ENCODE measurements around the gene F10.

DNA sequence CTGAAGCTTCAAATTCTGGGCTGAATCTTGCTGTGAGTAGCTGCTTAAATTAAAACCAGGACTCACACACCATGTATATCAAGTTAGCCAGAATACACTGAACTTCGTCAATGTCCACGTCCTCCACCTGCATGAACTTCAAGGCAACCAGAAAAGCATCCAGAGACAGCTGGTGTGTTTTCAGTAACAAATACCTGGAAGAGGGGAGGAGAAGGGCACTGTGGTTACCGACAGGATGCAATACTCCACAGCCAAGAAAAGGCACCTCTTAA, 56.2 kb downstream of the F10 start:
- TF ChIP-seq, protein P1, sequence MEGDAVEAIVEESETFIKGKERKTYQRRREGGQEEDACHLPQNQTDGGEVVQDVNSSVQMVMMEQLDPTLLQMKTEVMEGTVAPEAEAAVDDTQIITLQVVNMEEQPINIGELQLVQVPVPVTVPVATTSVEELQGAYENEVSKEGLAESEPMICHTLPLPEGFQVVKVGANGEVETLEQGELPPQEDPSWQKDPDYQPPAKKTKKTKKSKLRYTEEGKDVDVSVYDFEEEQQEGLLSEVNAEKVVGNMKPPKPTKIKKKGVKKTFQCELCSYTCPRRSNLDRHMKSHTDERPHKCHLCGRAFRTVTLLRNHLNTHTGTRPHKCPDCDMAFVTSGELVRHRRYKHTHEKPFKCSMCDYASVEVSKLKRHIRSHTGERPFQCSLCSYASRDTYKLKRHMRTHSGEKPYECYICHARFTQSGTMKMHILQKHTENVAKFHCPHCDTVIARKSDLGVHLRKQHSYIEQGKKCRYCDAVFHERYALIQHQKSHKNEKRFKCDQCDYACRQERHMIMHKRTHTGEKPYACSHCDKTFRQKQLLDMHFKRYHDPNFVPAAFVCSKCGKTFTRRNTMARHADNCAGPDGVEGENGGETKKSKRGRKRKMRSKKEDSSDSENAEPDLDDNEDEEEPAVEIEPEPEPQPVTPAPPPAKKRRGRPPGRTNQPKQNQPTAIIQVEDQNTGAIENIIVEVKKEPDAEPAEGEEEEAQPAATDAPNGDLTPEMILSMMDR (IDR thresholded peaks at IDR 0.05; ENCODE audit: extremely low read depth in 1 of 2, insufficient read depth in 1 of 2, low read depth in 1 of 2, low read length in 2 of 2), result no peak
- no peak for TF ChIP-seq MAX (IDR thresholded peaks at IDR 0.05; ENCODE audit: insufficient read depth, insufficient read length)
- TF ChIP-seq POLR2AphosphoS5 (IDR thresholded peaks at IDR 0.05; ENCODE audit: insufficient read depth, low read depth, low read length), result no peak

Data from endothelial cell of umbilical vein (primary cell).